Fibroblast of gingiva (primary cell): ENCODE measurements around the gene TXNL4A.
A peak's percentile ranks its signal among the peaks of the same experiment; 100 is the strongest.

Experiments
- DNase-seq: peaks from one replicate; pipeline ENCODE4 v3.0.0-alpha.2; 2011; ENCODE audit warnings: low read depth

The TXNL4A gene

DNA sequence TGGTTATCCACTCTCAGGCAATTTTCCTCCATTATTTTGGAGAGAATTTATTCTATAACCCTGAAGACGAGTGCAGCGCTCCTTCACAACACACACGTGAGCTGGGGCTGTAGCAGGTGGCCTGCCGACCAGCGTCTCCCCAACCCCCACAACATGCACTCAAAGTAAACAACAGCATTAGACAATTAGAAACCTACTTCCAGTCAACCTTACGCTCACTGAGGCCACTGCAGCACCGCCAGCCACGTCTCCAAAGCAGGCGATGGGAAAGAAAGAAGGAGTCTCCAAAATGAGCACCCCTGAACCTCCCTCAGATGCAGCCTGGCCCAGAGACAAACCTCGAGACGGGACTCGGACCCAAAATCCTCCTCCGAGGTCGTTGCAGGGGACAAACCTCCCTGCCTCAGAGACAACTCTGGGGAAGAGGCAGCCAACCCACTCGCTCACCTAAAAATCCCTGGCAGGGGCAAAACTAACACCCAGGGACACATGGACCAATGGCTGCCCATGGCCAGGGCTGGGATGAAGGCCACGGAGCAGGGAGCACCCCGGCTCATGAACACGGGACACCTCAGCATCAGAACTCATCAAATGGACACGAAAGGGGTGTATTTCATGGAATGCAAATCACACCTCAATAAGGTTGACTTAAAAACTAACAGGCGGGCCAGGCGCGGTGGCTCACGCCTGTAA, 39.5 kb downstream of the TXNL4A start:
- no peak for DNase-seq

- DNase-seq = peak; percentile 66
Observed at GRCh38 chr18:79947881-79948610, 40.3 kb downstream of the TXNL4A start.

- peak; percentile 73 for DNase-seq
Observed at GRCh38 chr18:79947054-79947755, 41.2 kb downstream of the TXNL4A start.

- no peak for DNase-seq
Observed at GRCh38 chr18:79945118-79946042, 43.0 kb downstream of the TXNL4A start.

DNA sequence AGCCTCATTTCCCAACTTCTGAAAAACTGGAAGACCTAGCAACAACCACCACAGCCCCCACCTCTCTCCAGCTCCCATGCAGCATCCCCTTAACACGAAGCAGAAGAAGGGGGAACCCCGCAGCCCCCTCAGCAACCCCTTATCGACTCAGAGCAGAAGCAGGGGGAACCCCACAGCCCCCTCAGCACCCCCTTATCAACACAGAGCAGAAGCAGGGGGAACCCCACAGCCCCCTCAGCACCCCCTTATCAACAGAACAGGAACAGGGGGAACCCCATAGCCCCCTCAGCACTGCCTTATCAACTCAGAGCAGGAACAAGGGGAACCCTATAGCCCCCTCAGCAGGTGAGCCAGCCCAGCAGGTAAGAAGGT, 43.6 kb downstream of the TXNL4A start:
- DNase-seq = no peak

GRCh38 chr18:79944126-79944731, 44.1 kb downstream of the TXNL4A start:
- no peak for DNase-seq

- DNase-seq = no peak
Observed at GRCh38 chr18:79943608-79944125, 44.7 kb downstream of the TXNL4A start.

DNA sequence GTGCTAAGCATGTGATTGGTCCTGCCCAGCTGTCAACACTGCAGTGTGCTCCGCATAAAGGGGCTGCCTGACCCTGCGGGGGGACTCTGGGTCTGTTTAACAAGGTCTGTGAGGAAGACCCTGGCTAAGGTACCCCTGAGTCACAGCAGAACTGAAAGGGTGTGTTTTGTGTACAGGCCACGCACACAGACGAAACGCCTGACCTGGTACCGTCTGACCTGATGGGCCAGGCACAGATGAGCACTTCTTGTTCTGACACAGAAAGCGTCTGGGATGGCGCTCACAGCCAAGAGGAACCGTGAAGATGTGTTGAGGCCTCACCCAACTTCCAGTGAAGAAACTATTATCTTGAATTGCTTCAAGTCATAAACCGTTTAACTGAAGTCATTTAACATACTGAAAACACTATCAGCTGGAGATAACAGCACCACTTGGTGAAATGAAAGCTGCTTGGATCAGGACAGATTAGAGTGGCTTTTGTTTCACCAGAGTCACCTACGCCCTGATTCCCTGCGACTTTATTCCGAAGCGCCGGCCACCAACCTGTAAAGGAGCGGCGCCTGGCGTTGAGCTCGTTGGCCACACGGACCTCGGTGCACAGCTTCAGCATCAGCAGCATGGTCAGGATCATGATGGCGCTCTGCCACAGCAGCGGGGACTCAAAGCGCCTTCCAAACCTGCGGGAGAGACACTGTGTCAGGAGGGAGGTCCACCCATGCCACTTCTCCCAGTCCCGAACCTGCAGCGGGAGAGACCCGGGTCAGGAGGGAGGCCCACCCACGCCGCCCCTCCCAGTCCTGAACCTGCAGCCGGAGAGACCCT, 45.4 kb downstream of the TXNL4A start:
- DNase-seq = no peak

- DNase-seq = no peak
Observed at GRCh38 chr18:79942211-79942610, 46.2 kb downstream of the TXNL4A start.

DNA sequence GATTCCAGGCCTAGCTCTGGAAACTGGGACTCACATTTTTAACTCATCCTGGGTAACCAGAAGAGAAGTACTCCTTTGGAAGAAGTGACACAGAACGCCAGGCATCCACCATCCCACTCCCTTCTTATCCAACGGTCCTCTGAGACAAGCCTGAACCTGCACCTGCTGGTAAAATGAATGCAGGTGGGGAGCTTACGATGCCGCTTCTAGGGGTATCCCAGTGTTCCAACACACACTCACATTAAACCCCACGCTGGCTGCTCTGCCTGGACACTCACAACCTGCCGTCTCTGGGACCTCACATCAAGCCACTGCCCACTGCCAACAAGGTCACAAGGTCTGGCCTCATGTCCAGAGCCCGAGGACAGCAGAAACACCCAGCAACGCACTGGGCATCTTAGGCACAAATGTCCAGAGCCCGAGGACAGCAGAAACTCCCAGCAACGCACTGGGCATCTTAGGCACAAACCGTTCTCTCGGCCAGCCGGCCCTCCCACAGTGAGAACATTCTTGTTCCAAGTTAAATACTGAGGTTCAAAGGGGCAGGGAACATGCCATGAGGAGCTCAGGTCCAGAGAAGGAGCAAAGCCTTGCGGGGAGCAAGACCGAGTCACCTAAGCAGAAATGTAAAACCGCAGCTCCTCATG, 46.8 kb downstream of the TXNL4A start:
- no peak for DNase-seq

- no peak for DNase-seq
Observed at GRCh38 chr18:79940814-79941472, 47.4 kb downstream of the TXNL4A start.

GRCh38 chr18:79940126-79940813, 48.1 kb downstream of the TXNL4A start:
- no peak for DNase-seq

- DNase-seq = peak; percentile 41
Observed at GRCh38 chr18:79939096-79939495, 49.3 kb downstream of the TXNL4A start.

DNA sequence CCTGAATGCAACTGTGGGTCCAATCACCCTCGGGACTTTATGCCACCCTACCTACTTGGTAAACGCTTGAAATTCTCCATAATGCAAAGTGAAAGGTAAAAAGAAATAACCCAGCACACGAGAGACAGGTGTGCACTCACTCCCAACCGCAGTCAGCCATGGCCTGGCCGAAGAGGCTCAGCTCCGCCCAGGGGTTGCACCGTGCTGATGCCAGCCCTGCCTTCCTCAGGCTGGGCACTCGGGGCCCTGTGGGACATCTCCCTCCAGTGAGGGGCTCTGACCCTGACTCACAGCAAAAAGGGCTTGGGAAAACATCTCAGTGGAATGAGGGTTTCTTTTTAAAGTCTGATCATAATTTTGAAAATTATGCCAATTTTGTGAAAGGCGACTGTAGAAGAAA, 50.2 kb downstream of the TXNL4A start:
- DNase-seq = no peak

- no peak for DNase-seq
Observed at GRCh38 chr18:79937103-79937860, 51.1 kb downstream of the TXNL4A start.

- no peak for DNase-seq
Observed at GRCh38 chr18:79936641-79937040, 51.7 kb downstream of the TXNL4A start.

DNA sequence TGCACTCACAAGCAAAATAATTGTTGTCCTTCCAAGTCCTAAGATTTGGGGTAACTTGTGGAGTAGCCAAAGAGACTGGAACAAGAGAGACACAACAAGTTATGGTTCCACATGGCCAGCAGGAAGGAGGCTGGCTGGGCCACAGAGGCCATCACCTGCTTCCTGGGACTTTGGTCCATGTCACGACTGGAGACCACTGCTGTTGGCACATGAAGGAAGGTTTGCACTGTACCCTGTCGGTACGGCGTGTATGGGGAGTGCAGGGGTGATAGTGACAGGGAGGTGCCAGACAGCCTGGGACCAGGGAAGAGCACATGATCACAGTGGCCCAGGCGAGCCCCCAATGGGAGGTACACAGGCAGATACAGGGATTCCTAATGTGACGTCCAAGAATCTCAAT, 52.4 kb downstream of the TXNL4A start:
- DNase-seq = no peak

DNA sequence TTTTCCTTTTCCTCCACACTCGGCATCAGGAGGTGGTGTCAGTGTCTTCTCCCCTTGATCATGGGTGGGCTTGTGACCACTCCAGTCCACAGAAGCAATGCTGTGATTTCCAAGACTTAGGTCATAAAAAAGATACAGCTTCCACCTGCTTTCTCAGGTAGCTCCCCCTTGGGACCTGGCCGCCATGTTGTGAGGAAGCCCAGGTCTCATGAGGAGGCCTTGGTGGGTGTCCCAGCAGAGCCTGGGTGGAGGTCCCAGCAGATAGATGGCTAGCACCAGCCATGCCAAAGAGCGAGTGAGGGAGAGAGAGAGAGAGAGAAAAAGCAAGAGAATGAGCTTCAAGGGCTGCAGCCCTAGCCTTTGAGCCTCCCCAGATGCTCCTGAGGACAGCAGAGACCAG, 52.9 kb downstream of the TXNL4A start:
- DNase-seq = no peak
